22Rv1 (cell line): ENCODE measurements around the gene TPRG1L.

Experiments used
- CTCF ChIP-seq: fragments of 450-650 bp; IDR thresholded peaks from 2 replicates; pipeline ENCODE4 v1.5.1; 2017; ENCODE audit warnings: mild to moderate bottlenecking
- ZFX ChIP-seq: fragments of 450-650 bp; IDR thresholded peaks from 2 replicates; pipeline ENCODE4 v1.6.1; 2017; ENCODE audit warnings: antibody characterized with exemption, borderline replicate concordance

GRCh38 chr1:3632716-3633343, 8.0 kb downstream of the TPRG1L start:
- TF ChIP-seq CTCF = no peak
- no peak for TF ChIP-seq ZFX
